UCSD-AML1 (cell line): ENCODE measurements around the gene CEP63.

Experiments
- DNase-seq: peaks from one replicate; lab custom pipeline; 2025; ENCODE audit not compliant: unreplicated experiment; lab: John Stamatoyannopoulos, UW

CEP63 gene

GRCh38 chr3:134485718-134486576 lies at the start of gene CEP63, which contains the start of gene ANAPC13:
Gene CEP63 (plus strand): TSS chr3:134486057. CDS start chr3:134495321, 9,264 bp downstream.
Gene ANAPC13 (minus strand): TSS chr3:134485985. CDS start chr3:134482904, 3,081 bp downstream.
- DNase-seq: peak; percentile 96

GRCh38 chr3:134437211-134437752 lies 48.6 kb upstream of the CEP63 start:
- no peak for DNase-seq

GRCh38 chr3:134441321-134441720 lies 44.5 kb upstream of the CEP63 start:
- no peak for DNase-seq

DNA sequence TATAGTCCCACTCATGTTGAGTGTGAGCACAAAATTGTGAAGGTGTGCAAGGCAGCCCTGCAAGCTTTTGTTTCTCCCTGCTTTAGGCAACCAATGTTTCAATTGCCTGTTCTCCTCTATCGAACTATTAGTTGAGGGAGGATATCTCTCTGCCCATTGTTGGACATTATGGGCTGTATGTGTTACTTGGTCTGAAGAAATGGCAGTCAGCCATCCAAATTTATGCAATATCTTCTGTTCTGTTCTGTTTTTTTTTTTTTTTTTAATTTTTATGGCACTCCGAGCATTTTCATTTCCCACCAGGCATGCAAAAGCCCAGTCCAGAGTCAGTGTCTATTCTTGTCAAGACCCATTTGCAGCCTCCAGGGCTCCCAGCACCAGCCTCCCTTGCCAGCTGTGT lies 44.0 kb upstream of the CEP63 start:
- no peak for DNase-seq

- no peak for DNase-seq
These were observed 40.8 kb upstream of the CEP63 start for GRCh38 chr3:134445095-134445494.

GRCh38 chr3:134445636-134446035 lies 40.2 kb upstream of the CEP63 start:
- DNase-seq: no peak

DNA sequence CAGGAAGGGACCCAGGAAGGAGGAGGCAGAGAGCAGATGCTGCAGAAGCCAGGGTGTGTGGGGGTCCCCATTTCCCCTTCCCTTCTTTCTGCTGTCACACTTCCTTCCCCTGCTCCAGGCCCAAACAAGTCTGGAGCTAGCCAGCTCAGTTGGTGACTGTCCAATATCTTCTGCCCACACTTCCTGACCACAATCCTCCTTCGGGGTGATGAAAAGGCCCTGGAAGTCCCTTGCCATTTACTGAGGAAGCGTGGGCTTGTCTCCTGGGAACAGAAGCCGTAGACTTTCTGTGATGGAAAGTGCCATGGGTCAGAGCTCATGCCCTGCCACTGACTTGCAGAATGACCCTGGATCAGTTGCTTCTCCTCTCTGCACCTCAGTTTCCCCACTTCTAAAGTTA lies 39.1 kb upstream of the CEP63 start:
- DNase-seq: peak; percentile 56

GRCh38 chr3:134447351-134447750 lies 38.5 kb upstream of the CEP63 start:
- no peak for DNase-seq

DNA sequence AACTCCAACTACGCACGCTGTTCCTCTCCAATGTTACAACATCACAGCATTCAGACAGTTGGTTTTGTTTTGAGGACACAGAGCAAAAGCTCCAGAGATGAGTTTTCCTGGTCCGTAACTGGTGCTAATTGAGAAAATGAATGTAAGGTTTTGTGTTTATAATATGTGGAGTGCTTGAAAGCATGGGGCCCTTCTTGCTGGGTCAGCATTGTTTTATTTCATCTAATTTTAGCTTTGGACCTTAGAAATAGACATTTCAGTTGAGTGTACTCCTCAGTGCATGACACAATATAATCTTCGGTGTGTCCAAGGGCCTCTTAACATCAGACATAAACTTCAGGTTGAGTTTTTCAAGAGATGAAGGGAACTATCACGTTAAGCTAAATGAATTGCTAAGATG lies 37.2 kb upstream of the CEP63 start:
- DNase-seq: no peak

- no peak for DNase-seq
These were observed 36.6 kb upstream of the CEP63 start for GRCh38 chr3:134449277-134449676.

- DNase-seq: peak; percentile 34
These were observed 35.9 kb upstream of the CEP63 start for GRCh38 chr3:134449951-134450350.

GRCh38 chr3:134453631-134454030 lies 32.2 kb upstream of the CEP63 start:
- no peak for DNase-seq

- DNase-seq: no peak
These were observed 28.3 kb upstream of the CEP63 start for GRCh38 chr3:134457376-134458074.

- no peak for DNase-seq
These were observed 27.4 kb upstream of the CEP63 start for GRCh38 chr3:134458406-134458945.

DNA sequence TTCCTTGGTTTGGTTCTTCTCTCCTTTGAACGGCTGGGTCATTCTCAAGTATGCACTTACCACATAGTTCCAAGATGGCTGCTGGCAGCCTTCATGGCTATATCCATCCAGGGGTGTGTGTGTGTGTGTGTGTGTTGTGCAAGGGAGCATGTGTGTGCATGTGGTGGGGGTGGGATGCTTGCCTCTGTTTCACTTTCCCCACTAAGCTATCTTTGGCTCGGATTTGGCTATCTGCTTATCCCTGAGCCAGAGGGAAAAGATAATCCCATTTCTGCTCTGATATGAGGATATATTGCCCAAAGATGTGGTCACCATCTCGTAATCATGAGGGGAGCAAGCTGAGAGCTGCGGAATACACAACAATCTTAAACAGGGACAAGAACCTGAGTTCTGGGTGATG lies 26.3 kb upstream of the CEP63 start:
- DNase-seq: no peak

DNA sequence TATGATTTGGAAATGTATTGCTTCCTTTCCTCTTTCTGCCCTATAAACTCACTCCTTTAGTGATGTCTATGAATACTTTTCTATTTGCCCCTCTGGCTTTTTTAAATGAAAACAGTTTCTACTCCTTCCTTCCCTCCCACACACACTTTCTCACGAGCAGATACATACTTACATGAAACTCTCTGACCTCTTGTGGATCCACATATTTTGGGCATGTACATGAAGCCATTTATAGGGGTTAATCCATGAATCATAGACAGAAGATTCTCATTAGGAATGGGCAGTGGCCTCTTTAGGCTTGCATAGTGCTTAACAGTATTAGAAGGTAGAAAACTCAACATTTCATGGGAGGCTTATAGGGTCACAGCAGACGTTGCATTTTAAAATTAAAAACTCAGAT lies 24.9 kb upstream of the CEP63 start:
- no peak for DNase-seq

- DNase-seq: no peak
These were observed 23.4 kb upstream of the CEP63 start for GRCh38 chr3:134462331-134462941.

- DNase-seq: no peak
These were observed 22.2 kb upstream of the CEP63 start for GRCh38 chr3:134463676-134464063.

- no peak for DNase-seq
These were observed 21.7 kb upstream of the CEP63 start for GRCh38 chr3:134464064-134464688.

DNA sequence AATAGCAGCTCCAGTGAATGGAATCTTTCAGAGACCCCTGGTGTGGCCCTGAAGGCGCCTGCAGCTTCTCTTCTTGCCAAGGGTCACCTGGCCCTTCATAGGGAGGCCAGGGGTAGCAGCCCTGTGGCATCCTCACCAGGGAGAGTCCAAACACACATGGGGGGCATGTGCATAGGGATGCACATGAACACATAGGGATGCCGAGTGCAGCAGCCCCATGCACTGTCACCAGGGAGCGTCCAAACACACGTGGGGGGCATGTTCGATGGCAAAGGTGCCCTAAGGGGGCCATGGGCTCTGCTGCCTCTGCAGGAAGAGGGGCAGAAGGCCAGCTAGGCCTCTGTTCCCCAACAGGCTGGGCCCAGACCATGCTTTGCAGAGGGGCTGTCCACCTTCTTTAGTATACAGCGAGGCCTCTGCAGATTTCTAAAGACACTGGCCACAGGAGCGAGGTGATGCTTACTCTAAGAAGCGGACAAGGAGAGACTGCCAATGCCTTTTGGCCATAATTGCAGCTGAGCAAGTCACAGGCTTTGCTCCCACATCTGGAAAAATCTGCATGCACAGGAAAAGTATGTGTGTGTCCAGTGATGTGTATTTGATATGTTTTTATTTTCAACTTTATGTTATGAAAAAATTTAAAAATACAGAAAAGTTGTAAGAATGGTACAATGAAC lies 21.0 kb upstream of the CEP63 start:
- DNase-seq: no peak
